Mesothelial cell of epicardium (in vitro differentiated cells): ENCODE data around the gene NOB1. TPM values are rescaled to one million over a fixed set of nuclear protein-coding genes. Genes with fewer than 3 reads are reported as not detected.
"Not testable (repeated sequence)": the region's sequence is repeated elsewhere in the genome, so short reads cannot be mapped to it uniquely, and the experiment has no call there.

Experiments
- DNase-seq, 2 experiments: peaks; one replicate each; pipeline ENCODE4 v3.0.0; 2021; ENCODE audit warnings: low spot score in 2 of 2; ENCODE audit not compliant: unreplicated experiment in 2 of 2
- H3K27ac Mint-ChIP-seq: 2 replicates; pipeline ENCODE4 v1.8.0; 2021; ENCODE audit warnings: mixed read lengths
- H3K27me3 Mint-ChIP-seq: 2 replicates; pipeline ENCODE4 v1.8.0; 2021; ENCODE audit warnings: low read depth, mixed read lengths
- H3K36me3 Mint-ChIP-seq: 2 replicates; pipeline ENCODE4 v1.8.0; 2021; ENCODE audit warnings: mixed read lengths
- H3K4me1 Mint-ChIP-seq: 2 replicates; pipeline ENCODE4 v1.8.0; 2021; ENCODE audit warnings: mixed read lengths
- H3K4me3 Mint-ChIP-seq: 2 replicates; pipeline ENCODE4 v1.8.0; 2021; ENCODE audit warnings: mild to moderate bottlenecking, moderate library complexity, mixed read lengths
- H3K9me3 Mint-ChIP-seq: 2 replicates; pipeline ENCODE4 v1.8.0; 2021; ENCODE audit warnings: mixed read lengths
- CTCF ChIP-seq: fragments of 200-600 bp; sonication (generic); IDR thresholded peaks from one replicate; pipeline ENCODE4 v1.5.0; 2021; ENCODE audit warnings: antibody characterized with exemption; ENCODE audit not compliant: unreplicated experiment
- total RNA-seq: library from RNA; stranded (reverse); gene quantifications from 3 replicates; pipeline ENCODE4 v1.2.1, GENCODE V29; 2021

The NOB1 gene
- total RNA-seq, 1 donor from 2014 or later = 52.9 TPM

GRCh38 chr16:69767459-69768229 is 12.9 kb upstream of the NOB1 start:
- Mint-ChIP-seq H3K36me3 (peaks cover 8% of the 10 kb centered on the region), H3K4me1 (peaks cover 10% of the 10 kb centered on the region), H3K9me3 (peaks cover 8% of the 10 kb centered on the region), H3K27ac (no peak overlapping the region), H3K4me3 (no peak overlapping the region), H3K27me3 (no peaks in the 10 kb centered on the region)
- no peak for TF ChIP-seq CTCF
- DNase-seq = no peak

GRCh38 chr16:69763599-69763942 is 8.8 kb upstream of the NOB1 start:
- peaks cover under 1% of the 10 kb centered on the region for H3K27me3 Mint-ChIP-seq
- no peak for TF ChIP-seq CTCF
- peaks cover 8% of the 10 kb centered on the region for H3K9me3 Mint-ChIP-seq

GRCh38 chr16:69762814-69763598 is 8.3 kb upstream of the NOB1 start:
- no peak for DNase-seq

More at GRCh38 chr16:69763599-69763942, 8.8 kb upstream of the NOB1 start:
- no peak for DNase-seq
- Mint-ChIP-seq H3K27ac (peak overlapping the region; percentile 95), H3K4me3 (peak overlapping the region; percentile 90), H3K4me1 (peaks cover 10% of the 10 kb centered on the region), H3K36me3 (peaks cover 8% of the 10 kb centered on the region)

GRCh38 chr16:69761983-69762813 is 7.5 kb upstream of the NOB1 start, which contains the start of gene WWP2:
TSS of gene WWP2 (plus strand) at chr16:69762332. CDS start at chr16:69787011, 24,679 bp downstream.
- H3K27ac Mint-ChIP-seq = peak within 1 kb of the TSS; percentile 97
- no peak for TF ChIP-seq CTCF
- peak within 1 kb of the TSS; percentile 90 for H3K4me3 Mint-ChIP-seq
- H3K4me1 Mint-ChIP-seq = peaks cover 10% of the 10 kb centered on the region
- peaks cover 3% of the 10 kb centered on the region for H3K9me3 Mint-ChIP-seq
- DNase-seq = peak; percentile 76 to 79
- H3K36me3 Mint-ChIP-seq = peaks cover 8% of the 10 kb centered on the region
- peaks cover 3% of the 10 kb centered on the region for H3K27me3 Mint-ChIP-seq

More at GRCh38 chr16:69762814-69763598, 8.3 kb upstream of the NOB1 start:
- TF ChIP-seq CTCF = no peak
- H3K4me1 Mint-ChIP-seq = peaks cover 10% of the 10 kb centered on the region
- peaks cover 3% of the 10 kb centered on the region for H3K27me3 Mint-ChIP-seq
- peak overlapping the region; percentile 95 for H3K27ac Mint-ChIP-seq
- H3K9me3 Mint-ChIP-seq = peaks cover 8% of the 10 kb centered on the region
- peak overlapping the region; percentile 90 for H3K4me3 Mint-ChIP-seq
- peaks cover 8% of the 10 kb centered on the region for H3K36me3 Mint-ChIP-seq

GRCh38 chr16:69757375-69757774 is 2.6 kb upstream of the NOB1 start:
- not testable (repeated sequence) for H3K27ac Mint-ChIP-seq, H3K27me3 Mint-ChIP-seq, DNase-seq, H3K4me3 Mint-ChIP-seq, H3K9me3 Mint-ChIP-seq, H3K36me3 Mint-ChIP-seq
- H3K4me1 Mint-ChIP-seq = peaks cover 13% of the 10 kb centered on the region
